DMS53 (cell line): Measurements from ENCODE around the gene HBS1L.
A peak's percentile ranks its signal among the peaks of the same experiment; 100 is the strongest.

ENCODE experiments used
- DNase-seq: peaks from one replicate; lab custom pipeline; 2025; lab: John Stamatoyannopoulos, UW

HBS1L gene

GRCh38 chr6:135036731-135037420 is 17.7 kb downstream of the HBS1L start:
- DNase-seq, result no peak

DNA sequence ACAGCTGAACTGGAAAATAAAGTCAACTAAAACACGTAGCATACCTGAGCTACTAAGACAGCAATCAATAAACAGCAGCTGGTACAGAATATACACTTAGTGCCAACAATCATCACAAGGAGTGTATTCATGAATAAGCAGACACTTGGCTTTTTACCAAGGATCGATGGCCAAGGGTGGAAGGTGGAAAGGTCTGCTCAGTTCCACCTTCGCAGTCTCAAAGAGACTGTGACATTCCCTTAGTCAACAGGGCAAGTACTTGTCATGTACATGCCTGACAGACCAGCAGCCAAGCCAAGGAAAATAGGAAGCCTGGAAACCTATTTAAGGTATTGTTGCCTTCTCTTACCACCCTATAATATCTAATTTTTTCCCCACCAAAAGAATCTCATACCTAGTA is 21.4 kb downstream of the HBS1L start:
- DNase-seq, result no peak

GRCh38 chr6:135030532-135031178 is 24.0 kb downstream of the HBS1L start:
- no peak for DNase-seq

DNA sequence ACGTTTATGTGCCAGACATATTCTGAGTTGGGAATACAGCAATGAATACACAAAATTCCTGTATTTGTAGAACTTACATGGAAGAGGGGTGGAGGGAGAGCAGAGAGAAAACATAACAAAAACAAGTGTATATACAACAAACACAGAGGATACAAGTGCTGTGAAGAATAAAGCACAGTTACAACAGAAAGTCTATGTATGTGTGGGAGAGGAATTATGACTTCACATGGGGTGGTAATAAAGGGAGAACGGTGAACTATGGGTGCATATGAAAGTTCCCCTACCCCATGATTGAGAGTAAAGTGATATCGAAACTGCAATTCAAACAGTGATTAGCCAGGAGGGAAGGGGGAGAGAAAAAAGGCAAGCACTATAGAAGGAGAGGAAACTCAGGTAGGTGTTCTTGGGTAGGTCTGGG is 24.6 kb downstream of the HBS1L start:
- no peak for DNase-seq

DNA sequence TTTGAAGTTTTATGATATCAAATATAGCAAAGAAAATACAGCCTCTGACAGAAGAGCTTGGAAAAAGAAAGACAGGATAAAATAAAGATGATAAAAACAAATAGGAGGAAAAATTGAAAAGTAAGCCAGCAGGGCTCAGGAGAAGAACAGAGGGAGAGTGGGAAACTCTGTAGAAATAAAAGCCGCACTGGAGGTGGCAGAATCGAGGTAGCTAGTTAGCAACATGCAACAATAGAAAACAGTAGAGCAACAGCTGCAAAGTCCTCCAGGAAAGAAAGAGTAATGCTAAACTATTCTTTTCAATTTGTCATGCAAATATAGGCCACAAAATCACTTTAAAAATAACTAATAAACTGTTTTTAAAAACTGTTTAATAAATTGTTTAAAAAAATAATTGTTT is 28.8 kb downstream of the HBS1L start:
- no peak for DNase-seq

- no peak for DNase-seq
These were observed 29.4 kb downstream of the HBS1L start for GRCh38 chr6:135025175-135025574.

- no peak for DNase-seq
These were observed 32.4 kb downstream of the HBS1L start for GRCh38 chr6:135022050-135022697.

DNA sequence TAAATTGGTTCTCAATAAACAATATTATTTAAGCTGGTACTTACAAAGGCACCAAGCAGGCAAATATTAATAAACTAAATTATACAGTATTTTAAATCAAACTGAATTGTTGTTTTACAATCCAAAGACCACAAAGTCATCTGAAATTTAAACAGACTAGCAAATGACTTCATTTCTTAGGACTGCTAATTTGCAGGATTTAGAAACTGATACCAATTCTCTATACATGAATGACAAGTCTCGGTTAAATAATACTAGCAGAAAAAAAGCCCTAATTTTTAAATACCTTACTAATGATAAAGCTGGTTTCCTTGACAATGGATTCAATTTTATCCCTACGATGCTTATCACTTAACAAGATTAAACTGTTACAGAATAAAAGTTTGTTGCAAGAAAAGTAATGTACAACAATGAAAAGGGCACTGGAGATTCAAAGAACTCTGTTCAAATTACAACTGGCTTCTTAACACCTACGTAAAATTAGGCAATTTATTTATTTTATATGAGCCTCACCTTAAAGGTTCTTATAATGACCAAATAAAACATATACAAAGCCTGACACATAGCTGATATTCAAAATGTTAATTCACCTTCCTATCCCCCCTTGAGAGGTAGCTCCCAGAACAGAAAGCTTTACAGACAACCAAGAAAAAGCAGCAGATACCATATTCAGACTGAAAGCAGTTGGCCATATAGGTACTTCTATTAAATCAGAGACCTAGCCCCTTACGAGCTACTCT is 33.1 kb downstream of the HBS1L start:
- no peak for DNase-seq

GRCh38 chr6:135018941-135019340 is 35.7 kb downstream of the HBS1L start:
- DNase-seq, result no peak

DNA sequence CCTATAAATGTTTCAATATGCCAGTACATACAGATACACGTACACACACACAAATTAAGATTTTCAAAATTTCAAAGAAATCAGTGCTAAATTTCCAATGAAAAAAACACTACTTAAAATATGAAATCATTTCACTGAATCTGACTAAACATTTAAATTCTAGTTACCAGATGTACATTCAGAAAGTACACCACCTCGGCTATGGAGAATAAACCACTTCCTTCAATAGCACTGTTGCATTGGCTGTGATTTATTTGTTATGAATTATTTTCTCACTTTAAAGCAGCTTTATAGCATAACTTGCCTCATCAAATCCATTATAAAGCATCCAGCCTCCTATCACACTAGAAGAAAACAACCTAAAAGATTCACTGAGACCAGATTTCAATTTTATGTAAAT is 36.6 kb downstream of the HBS1L start:
- no peak for DNase-seq

- DNase-seq, result no peak
These were observed 40.2 kb downstream of the HBS1L start for GRCh38 chr6:135014353-135014832.

DNA sequence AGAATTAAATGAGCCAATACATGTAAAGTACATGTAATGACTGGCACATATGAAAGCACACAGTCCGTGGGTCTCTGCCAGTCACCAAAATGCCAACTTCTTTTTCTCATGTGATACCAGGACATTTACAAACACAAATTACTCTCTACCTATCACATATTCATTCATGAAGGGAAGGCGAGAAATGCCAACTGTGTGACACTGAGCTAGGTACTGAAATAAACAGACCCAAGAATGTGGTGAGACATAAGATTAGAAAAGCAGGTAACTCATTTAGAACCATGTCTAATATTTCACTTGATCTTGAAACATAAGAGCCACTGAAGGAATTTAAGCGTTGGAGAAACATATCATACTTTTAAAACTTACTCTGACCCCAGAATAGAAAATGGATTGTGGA is 41.4 kb downstream of the HBS1L start:
- no peak for DNase-seq

DNA sequence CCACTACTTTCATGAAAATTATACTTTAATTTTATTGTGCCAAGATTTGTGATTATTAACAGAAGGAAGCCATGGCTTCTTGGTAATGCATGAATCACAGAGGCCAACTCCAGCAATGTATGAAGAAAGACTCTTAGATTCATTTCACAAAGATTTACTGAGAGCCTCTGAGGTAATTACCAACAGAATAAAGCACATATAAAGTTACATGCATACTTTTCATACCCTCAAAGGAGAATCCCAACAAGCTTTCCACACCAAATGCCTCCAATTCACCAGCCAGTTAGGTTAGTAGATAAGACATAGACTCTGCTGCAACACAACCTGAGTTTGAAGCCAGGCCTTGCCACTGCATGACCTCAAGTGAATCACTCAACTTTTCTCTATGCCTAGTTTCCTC is 41.9 kb downstream of the HBS1L start:
- DNase-seq, result no peak

DNA sequence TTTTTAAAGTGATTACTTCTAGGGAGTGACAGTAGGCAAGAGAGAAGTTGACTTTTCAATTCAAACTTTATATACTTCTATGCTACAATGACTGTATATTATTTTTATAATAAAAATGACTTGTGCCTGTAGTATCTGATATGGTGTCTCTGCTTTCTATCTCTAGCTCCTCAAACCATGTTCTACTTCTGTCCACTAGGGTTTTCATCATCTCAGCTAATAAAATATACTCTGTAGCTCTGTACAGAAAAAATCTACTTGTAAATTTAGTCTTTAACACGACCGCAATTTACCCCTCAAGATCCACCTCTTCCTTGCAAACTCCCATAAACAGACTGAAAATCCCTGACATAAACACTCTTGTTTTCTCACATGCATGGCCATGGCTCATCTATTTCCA is 42.3 kb downstream of the HBS1L start:
- DNase-seq, result no peak

GRCh38 chr6:135008941-135009290 is 45.7 kb downstream of the HBS1L start:
- DNase-seq, result no peak

DNA sequence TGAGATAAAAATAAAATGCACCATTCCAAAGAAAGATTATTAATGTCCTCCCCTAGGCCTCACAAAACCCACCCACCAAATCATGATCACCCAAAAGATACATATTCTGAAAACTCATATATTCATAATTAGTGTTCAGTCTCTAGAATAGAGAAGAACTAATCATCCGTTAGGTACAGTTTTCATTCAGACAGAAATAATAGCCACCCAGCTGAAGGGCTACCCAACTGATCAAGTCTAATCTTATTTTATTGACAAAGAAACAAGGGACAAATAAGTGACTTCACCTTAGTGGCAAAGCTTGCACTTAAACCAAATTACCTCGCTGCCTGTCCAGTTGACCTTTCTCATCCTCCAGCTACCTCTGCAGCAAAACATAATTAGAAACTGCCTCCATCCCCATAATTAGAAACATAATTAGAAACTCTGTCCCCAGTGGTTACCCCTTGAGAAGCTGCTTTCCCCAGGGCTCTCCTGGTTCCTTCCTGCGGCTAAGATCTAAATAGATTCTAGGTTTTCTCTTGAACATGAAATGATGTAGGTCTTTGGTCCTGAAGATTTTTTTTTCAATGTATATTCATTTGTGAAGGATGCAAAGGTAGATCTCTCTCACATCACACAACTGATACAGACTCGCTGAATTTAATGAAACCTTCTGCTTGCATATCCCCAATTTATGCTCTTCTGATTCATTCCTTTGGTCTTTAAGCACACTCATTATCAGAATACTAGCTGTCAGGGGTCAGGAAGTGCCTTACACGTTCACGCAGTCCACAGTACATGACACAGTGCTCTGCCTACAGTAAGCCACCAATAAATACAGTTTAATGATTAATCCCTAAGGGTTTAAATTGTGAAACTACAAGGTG is 46.3 kb downstream of the HBS1L start:
- DNase-seq, result peak; percentile 52

- no peak for DNase-seq
These were observed 48.2 kb downstream of the HBS1L start for GRCh38 chr6:135006386-135006914.

DNA sequence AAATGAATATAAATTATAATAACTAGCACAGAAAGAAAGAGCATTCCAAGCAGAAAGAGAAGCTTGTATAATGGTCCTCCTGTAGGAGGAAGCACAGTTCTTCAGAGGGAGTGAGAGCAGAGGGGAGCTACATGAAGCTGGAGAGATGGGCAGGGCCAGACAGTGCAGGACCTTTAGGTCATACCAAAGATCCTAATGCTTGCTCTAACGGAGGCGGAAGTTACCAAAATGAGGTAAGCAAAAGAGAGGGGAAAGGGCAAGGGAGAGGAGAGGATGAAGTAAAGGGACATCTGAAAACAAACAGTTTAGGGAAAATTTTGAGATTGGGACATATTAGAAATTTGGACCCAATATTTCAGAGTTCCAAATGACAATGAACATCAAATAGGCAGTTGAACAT is 50.2 kb downstream of the HBS1L start:
- DNase-seq, result no peak

DNA sequence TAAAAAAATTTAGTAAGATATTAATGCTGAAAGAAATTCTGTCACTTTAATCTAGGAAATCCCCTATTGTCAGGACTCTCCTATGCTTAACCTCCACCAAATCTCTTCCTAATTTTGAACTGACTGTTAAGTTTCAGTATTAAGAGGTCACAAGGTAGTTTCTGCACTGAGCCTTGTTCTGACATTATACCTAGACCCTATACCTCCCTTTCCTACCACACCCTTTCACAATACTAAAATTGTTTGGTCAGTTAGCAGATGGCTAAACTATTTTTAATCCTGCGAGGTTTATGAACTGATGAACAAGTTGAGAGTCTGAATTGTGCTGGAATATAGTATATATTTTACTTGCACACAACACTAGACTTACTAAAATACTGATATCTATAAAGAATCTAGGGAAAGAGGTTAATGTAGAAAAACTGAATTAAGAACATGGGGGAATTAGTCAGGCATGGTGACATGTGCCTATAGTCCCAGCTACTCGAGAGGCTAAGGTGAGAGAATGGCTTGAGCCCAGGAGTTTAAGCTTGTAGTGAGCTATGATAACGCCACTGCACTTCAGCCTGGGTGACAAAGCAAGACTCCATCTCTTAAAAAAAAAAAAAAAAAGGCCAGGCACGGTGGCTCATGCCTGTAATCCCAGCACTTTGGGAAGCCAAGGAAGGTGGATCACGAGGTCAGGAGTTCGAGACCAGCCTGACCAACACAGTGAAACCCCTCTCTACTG is 51.5 kb downstream of the HBS1L start:
- no peak for DNase-seq

DNA sequence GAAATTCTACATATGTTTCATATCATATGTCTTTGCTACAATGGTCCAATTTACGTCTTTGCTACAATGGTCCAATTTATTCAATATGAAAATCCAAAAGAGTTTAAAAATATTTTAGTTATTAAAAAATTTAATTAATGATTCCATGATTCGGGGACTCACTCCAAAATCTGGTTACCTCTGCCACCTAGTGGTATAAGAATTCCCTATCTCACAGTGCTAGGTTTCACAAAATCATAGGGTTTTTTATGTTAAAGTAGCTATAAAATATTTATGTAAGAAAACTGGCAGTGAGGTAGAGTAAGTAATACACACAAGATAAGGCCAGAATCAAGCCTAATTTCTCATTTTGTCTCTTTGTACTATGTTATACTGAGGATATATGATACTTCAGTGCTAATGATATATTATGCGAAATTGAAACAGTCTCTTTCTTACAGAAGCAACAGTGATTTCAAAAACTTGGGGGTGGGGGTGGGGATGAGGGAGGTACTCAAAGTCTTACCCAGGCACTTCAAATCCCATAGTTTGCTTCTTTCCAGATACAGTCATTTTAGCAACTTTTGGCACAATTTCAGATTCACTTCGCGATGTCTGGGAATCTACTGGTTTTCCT is 52.3 kb downstream of the HBS1L start:
- peak; percentile 29 for DNase-seq
